Stomach (tissue), 9 donors: ENCODE measurements around the gene SFT2D3. TPM values are rescaled to one million over a fixed set of nuclear protein-coding genes. Genes with fewer than 3 reads are reported as not detected.

Source experiments
- DNase-seq, 2 donors: peaks; one replicate each; pipeline versions ENCODE4 v3.0.0 to v3.0.0-alpha.2; 2013 to 2019
- H3K27ac ChIP-seq, 5 donors: fragments of 200-600 bp in 4 of 5; sonication (generic) in 4 of 5; one replicate each; pipeline ENCODE4 v1.5.1; 2013 to 2019; ENCODE audit warnings: mild to moderate bottlenecking in 1 of 5, moderate library complexity in 1 of 5
- H3K27me3 ChIP-seq, 3 donors: fragments of 200-600 bp; sonication (generic); one replicate each; pipeline ENCODE4 v1.5.1; 2017 to 2019; ENCODE audit warnings: mixed run types in 1 of 3
- H3K36me3 ChIP-seq, 4 donors: fragments of 200-600 bp; sonication (generic); 1 replicate in 3 of 4; 2 replicates in 1 of 4; pipeline ENCODE4 v1.5.1; 2016 to 2019
- H3K4me1 ChIP-seq, 4 donors: fragments of 200-600 bp; sonication (generic); one replicate each; pipeline ENCODE4 v1.5.1; 2016 to 2019
- H3K4me3 ChIP-seq, 4 donors: fragments of 200-600 bp; sonication (generic) in 3 of 4; one replicate each; pipeline ENCODE4 v1.5.1; 2016 to 2019; ENCODE audit warnings: mild to moderate bottlenecking in 1 of 4
- H3K9me3 ChIP-seq, 4 donors: fragments of 200-600 bp; sonication (generic); one replicate each; pipeline ENCODE4 v1.5.1; 2016 to 2019
- CTCF ChIP-seq, 7 experiments: fragments of 450-650 bp in 4 of 7; fragments of 200-600 bp in 3 of 7; sonication (generic) in 3 of 7; IDR thresholded peaks; one replicate each; pipeline ENCODE4 v1.5.1; 2016 to 2019; ENCODE audit warnings: antibody characterized with exemption in 7 of 7, control low read depth in 2 of 7, mild to moderate bottlenecking in 1 of 7
- EP300 ChIP-seq: sonication (generic); formaldehyde crosslinking; IDR thresholded peaks from one replicate; pipeline ENCODE4 v1.6.1; 2017; ENCODE audit warnings: antibody characterized with exemption
- POLR2A ChIP-seq, 4 donors: fragments of 450-650 bp; IDR thresholded peaks; one replicate each; pipeline ENCODE4 v1.6.1; 2016; ENCODE audit warnings: antibody characterized with exemption in 4 of 4, control low read depth in 2 of 4, mild to moderate bottlenecking in 1 of 4, moderate library complexity in 1 of 4
- POLR2AphosphoS5 ChIP-seq, 3 donors: sonication (generic); formaldehyde crosslinking; IDR thresholded peaks; one replicate each; pipeline ENCODE4 v1.6.1; 2016; ENCODE audit warnings: antibody characterized with exemption in 3 of 3
- WGBS, 5 donors: extraction: QIAGEN DNeasy Blood & Tissue Kit in 3 of 5; methylation state at CpG; one replicate each; pipeline versions ENCODE4 v1.1.5 to v1.1.7; 2013 to 2018; 5-methylcytosine and 5-hydroxymethylcytosine counted together
- intact Hi-C: fragments of 100-400 bp; cut with DNase I; formaldehyde crosslinking; loops from one replicate; pipeline ENCODE4 v1.15.1; 2023; ENCODE audit warnings: low total_unique reads
- polyA plus RNA-seq, 3 donors: library from polyadenylated mRNA; stranded (reverse); fragments of 200-250 nt; gene quantifications; one replicate each; pipeline ENCODE4 v1.2.3, GENCODE V29; 2013
- total RNA-seq, 5 donors: library from RNA; depleted of rRNA; stranded (reverse); fragments of >200 nt; gene quantifications; one replicate each; pipeline versions ENCODE4 v1.1.0 to v1.2.3, GENCODE V29; 2014 to 2016
- donor health status: healthy with polysubstance abuse.
- donor health status: Bipolar disorder and iron deficiency.
- donor health status: healthy.

SFT2D3 gene
- total and polyA plus RNA-seq, 8 donors, result 2.1 to 35.6 (median 6.6) TPM

GRCh38 chr2:127659408-127660290 lies 41.6 kb upstream of the SFT2D3 start:
- H3K9me3 ChIP-seq, result no peaks in the 10 kb centered on the region
- H3K36me3 ChIP-seq, result peaks cover 0 to 16% (median 4%) of the 10 kb centered on the region in 4 donors
- no peak for TF ChIP-seq CTCF (IDR thresholded peaks at IDR 0.05)
- peak; percentile 57 for TF ChIP-seq EP300
- TF ChIP-seq POLR2A (IDR thresholded peaks at IDR 0.05), result no peak
- TF ChIP-seq POLR2AphosphoS5 (IDR thresholded peaks at IDR 0.05), result peak in 2 of 3 donors; percentile 30 to 44
- intact Hi-C loops, result no loop called here
- H3K4me1 ChIP-seq, result peaks cover 19 to 89% (median 66%) of the 10 kb centered on the region in 4 donors
- H3K27ac ChIP-seq, result peak overlapping the region in 4 of 5 donors; percentile 68 to 90 (median 83)
- peaks cover 0 to 25% (median 14%) of the 10 kb centered on the region in 3 donors for H3K27me3 ChIP-seq
- DNase-seq, result no peak
- 66 to 79% (median 76%) methylated on average over 7 to 14 of the region's 14 CpGs for WGBS, 5 donors
- H3K4me3 ChIP-seq, result no peak overlapping the region

- no peak for DNase-seq
- TF ChIP-seq EP300 (no peak), POLR2AphosphoS5 (IDR thresholded peaks at IDR 0.05) (no peak), CTCF (IDR thresholded peaks at IDR 0.05) (no peak), POLR2A (IDR thresholded peaks at IDR 0.05) (no peak)
- 88 to 96% (median 92%) methylated on average over 10 of the region's 10 CpGs for WGBS, 5 donors
- Histone ChIP-seq H3K36me3 (peaks cover 0 to 13% (median 4%) of the 10 kb centered on the region in 4 donors), H3K4me3 (no peak overlapping the region), H3K27ac (peak overlapping the region in 4 of 5 donors; percentile 68 to 90 (median 83)), H3K9me3 (no peaks in the 10 kb centered on the region), H3K27me3 (peaks cover 0 to 30% (median 14%) of the 10 kb centered on the region in 3 donors), H3K4me1 (peaks cover 19 to 88% (median 67%) of the 10 kb centered on the region in 4 donors)
- intact Hi-C loops, result no loop called here
Measured at GRCh38 chr2:127660291-127660578, 41.1 kb upstream of the SFT2D3 start.

GRCh38 chr2:127661072-127661649 lies 40.1 kb upstream of the SFT2D3 start:
- Histone ChIP-seq H3K27ac (peak overlapping the region in 4 of 5 donors; percentile 68 to 90 (median 83)), H3K9me3 (no peaks in the 10 kb centered on the region), H3K4me3 (no peak overlapping the region), H3K4me1 (peaks cover 19 to 88% (median 67%) of the 10 kb centered on the region in 4 donors), H3K27me3 (peaks cover 0 to 36% (median 14%) of the 10 kb centered on the region in 3 donors), H3K36me3 (peaks cover 0 to 13% (median 4%) of the 10 kb centered on the region in 4 donors)
- 71 to 88% (median 87%) methylated on average over 10 to 14 of the region's 14 CpGs for WGBS, 5 donors
- TF ChIP-seq POLR2A (IDR thresholded peaks at IDR 0.05) (no peak), CTCF (IDR thresholded peaks at IDR 0.05) (no peak), EP300 (no peak), POLR2AphosphoS5 (IDR thresholded peaks at IDR 0.05) (no peak)
- intact Hi-C loops, result no loop called here
- no peak for DNase-seq

- H3K27me3 ChIP-seq, result peaks cover 0 to 36% (median 14%) of the 10 kb centered on the region in 3 donors
- intact Hi-C loops, result no loop called here
- H3K4me3 ChIP-seq, result no peak overlapping the region
- peaks cover 0 to 8% (median 3%) of the 10 kb centered on the region in 4 donors for H3K36me3 ChIP-seq
- no peak for DNase-seq
- TF ChIP-seq EP300 (no peak), POLR2AphosphoS5 (IDR thresholded peaks at IDR 0.05) (no peak), POLR2A (IDR thresholded peaks at IDR 0.05) (no peak), CTCF (IDR thresholded peaks at IDR 0.05) (no peak)
- H3K4me1 ChIP-seq, result peaks cover 19 to 85% (median 62%) of the 10 kb centered on the region in 4 donors
- H3K27ac ChIP-seq, result peak overlapping the region in 4 of 5 donors; percentile 68 to 90 (median 83)
- 37 to 54% (median 47%) methylated on average over 9 of the region's 9 CpGs for WGBS, 5 donors
- H3K9me3 ChIP-seq, result no peaks in the 10 kb centered on the region
Measured at GRCh38 chr2:127661949-127662510, 39.3 kb upstream of the SFT2D3 start.
